LNCaP clone FGC (cell line): ENCODE results near the gene ANKHD1.
"Not testable (repeated sequence)": the region's sequence is repeated elsewhere in the genome, so short reads cannot be mapped to it uniquely, and the experiment has no call there.

Experiments used
- DNase-seq: peaks from one replicate; pipeline ENCODE4 v3.0.0-alpha.2; 2011; ENCODE audit warnings: low read depth
- H3K4me3 ChIP-seq: 2 replicates; pipeline ENCODE4 v1.5.1; 2011; ENCODE audit warnings: mild to moderate bottlenecking, low read depth, low read length, control low read depth
- CTCF ChIP-seq: IDR thresholded peaks from 2 replicates; pipeline ENCODE4 v1.5.1; 2012; ENCODE audit warnings: mild to moderate bottlenecking; ENCODE audit not compliant: control insufficient read depth, insufficient read depth; ENCODE audit errors: extremely low read depth

The ANKHD1 gene

GRCh38 chr5:140574165-140574564, 172.5 kb downstream of the ANKHD1 start:
- no peak for DNase-seq
- H3K4me3 ChIP-seq: no peak overlapping the region

GRCh38 chr5:140575309-140575708, 173.7 kb downstream of the ANKHD1 start:
- no peak for DNase-seq
- no peak overlapping the region for H3K4me3 ChIP-seq
- TF ChIP-seq CTCF: 0 out of 2 replicates have a peak, but pooled peaks have one; percentile 6

More at GRCh38 chr5:140574165-140574564, 172.5 kb downstream of the ANKHD1 start:
- no peak for TF ChIP-seq CTCF

GRCh38 chr5:140576776-140577201, 175.2 kb downstream of the ANKHD1 start:
- TF ChIP-seq CTCF: no peak
- DNase-seq: no peak
- no peak overlapping the region for H3K4me3 ChIP-seq

- not testable (repeated sequence) for H3K4me3 ChIP-seq, DNase-seq
Observed at GRCh38 chr5:140579188-140579747, 177.6 kb downstream of the ANKHD1 start.

GRCh38 chr5:140587495-140587894, 185.9 kb downstream of the ANKHD1 start:
- TF ChIP-seq CTCF: no peak
- H3K4me3 ChIP-seq: no peak overlapping the region
- no peak for DNase-seq

- TF ChIP-seq CTCF: no peak
- DNase-seq: no peak
- no peak overlapping the region for H3K4me3 ChIP-seq
Observed at GRCh38 chr5:140588311-140589070, 186.9 kb downstream of the ANKHD1 start.
